Activated CD8-positive, alpha-beta memory T cell treated with anti-CD3 and anti-CD28 coated beads for 4 hours (primary cell): ENCODE measurements around the gene SPSB3.

Source experiments
- DNase-seq, 2 donors: peaks; one replicate each; pipeline ENCODE4 v3.0.0-alpha.2; 2020; ENCODE audit warnings: low read depth in 2 of 2

Gene SPSB3

DNA sequence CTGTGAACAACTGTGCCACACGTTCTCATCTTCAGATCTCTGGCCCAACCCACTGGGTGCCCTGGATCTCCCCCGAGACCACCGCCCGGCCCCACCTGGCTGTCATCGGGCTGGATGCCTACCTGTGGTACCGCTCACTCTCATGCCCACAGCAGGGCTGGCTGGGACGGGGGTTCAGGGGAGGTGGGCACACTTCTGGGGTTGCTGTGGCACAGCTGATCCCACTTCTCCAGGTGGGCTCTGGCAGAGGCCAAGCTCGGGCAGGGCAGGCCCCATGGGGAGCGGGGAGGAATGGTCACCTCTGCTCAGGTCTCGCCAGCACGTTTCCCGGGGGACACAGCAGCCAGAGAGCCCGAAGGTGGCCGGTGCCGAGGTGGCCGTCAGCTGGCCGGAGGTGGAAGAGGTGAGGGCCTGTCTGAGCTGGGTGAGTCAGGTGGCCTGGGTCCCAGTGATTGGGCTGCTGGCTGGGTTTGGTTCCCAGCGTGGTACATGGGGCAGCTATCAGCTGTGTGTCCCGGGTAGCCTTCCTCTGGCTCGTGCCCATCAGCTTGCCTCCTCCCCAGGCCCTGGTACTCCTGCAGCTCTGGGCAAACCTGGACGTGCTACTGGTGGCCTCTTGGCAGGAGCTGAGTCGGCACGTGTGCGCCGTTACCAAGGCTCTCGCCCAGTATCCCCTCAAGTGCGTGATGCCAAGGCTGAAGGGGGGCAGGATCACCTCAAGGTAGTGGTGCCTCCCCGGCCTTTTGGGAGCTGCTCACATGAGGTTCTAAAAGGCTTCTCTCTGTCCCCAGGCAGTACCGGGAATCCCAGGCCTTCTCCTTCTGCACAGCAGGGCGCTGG lies 7.1 kb downstream of the SPSB3 start:
- DNase-seq = no peak

GRCh38 chr16:1774448-1774780 lies 8.0 kb downstream of the SPSB3 start:
- DNase-seq = no peak

DNA sequence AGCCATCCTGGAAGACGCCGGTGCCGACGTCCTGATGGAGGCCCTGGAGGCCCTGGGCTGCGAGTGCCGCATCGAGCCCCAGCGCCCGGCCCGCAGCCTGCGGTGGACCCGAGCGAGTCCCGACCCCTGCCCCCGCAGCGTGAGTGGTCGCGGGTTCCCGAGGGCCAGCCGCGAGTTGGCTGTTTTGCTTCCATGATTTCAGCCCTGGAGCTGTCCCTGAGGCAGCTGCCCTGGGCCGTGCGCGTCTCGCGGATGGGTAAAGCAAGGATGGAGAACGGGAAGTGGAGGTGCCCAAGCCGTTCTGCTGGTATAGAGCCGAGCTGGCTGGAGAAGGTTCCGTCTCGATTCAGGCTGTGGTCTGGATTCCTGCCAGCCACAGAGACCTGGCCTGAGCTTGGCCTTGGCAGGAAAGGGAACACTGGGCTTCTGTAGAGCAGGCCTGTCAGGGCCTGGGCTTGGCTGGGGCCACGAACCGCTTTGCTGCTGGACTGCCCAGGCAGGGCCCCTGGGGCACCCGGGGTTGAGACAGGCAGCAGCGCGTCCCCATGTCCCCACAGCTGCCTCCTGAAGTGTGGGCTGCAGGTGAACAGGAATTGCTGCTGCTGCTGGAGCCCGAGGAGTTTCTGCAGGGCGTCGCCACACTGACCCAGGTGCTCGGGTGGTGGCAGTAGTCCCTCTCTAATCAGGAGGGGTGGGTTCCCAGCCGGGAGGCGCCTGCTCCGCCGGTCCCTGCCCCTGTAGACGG lies 8.5 kb downstream of the SPSB3 start:
- no peak for DNase-seq

- peak; percentile 54 to 67 for DNase-seq
These were observed 9.3 kb downstream of the SPSB3 start, which contains the start of gene MRPS34 for GRCh38 chr16:1772908-1773702. MRPS34 (minus strand) TSS chr16:1773134; CDS start chr16:1773119, 15 bp downstream.

DNA sequence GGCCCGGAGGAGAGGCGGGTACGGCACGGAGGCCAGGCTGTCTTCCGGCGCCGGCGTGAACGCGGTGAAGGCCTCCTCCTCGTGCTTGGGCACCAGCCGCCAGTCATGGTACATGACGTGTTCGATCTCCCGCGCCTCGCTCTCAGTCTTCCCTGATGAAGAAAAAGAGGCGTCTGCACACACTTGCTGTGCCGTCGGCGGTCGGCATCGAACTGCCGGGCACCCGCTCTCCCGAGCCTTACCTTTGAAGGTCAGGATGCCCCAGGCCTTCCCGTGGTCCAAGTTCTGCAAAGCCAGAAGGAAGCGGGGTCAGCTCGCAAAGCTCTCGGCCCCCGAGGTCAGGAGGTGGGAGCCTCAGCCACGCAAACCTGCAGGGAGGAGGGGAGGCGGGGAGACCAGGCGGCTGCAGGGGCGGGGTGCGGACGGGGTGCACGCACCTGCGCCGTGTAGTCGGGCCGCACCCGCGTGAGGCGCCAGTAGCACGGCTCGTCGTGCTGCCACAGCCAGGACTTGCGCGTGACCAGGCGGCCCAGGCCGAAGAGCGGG lies 9.9 kb downstream of the SPSB3 start, which contains the start of gene EME2:
Gene EME2 (plus strand): TSS at position 449 of the 546 bp plus-strand sequence. CDS start 418 bp downstream, outside the sequence.
- no peak for DNase-seq

DNA sequence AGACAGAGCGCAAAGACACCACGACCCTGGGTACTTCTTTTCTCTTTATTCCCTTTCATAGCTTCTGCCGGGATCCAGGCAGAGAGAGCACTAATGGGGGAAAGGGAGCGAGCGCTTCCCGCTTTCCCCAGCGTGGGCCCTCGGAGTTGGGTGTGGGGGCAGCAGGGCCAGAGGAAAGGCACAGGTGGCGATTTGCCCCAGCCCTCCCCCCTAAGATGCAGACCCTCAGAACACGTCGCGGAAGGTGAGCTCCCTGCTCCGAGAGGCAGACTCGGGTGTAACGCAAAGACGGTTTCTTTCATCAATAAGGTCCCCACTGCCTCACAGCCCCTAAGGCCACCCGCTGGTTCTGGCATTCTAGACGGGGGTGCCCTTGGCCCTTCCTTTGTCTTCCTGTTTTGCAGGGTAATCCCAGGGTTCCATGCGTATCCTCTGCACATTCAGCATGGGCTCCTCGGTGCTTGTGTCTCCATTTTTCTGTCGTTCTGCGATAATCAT lies 10.5 kb downstream of the SPSB3 start:
- DNase-seq = no peak

DNA sequence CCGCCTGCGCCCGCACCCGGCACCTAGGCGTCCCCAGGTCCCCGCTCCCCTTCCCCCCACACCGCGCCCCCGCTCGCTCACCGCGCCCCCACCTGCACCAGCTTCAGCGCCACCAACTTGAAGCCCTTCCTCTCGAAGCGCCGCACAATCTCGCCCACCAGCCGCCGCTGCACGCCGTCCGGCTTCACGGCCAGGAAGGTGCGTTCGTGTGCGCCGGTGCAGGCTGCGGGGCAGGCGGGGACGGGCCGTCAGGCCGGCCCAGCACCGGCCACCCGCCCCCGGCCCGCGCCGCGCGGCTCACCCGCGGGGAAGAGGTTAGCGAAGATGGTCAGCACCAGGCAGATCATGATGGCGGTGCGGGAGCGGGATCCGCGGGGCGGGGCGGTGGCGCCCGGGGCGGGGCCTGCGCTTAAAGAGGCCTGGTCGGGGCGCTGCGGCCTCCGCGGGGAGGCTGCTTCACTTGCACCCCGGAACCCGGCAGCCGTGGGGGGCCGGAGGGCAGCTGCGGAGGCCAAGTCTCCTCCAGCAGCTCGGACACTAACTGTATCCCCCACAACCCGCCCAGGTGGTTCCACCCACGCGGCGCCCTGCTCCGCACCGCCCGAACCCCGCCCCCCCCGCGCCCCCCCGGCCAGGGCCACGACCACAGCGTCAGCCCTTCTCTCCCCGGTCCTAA lies 11.0 kb downstream of the SPSB3 start, which contains the start of gene NME3:
Gene NME3 (minus strand): TSS at position 356 of the 676 bp plus-strand sequence. CDS start 9 bp downstream, at position 347.
- DNase-seq = peak; percentile 44 to 53

- peak in 1 of 2 donors; percentile 20 for DNase-seq
These were observed 11.8 kb downstream of the SPSB3 start for GRCh38 chr16:1770328-1771187.

GRCh38 chr16:1769402-1770300 lies 12.7 kb downstream of the SPSB3 start:
- DNase-seq = no peak

- DNase-seq = no peak
These were observed 13.5 kb downstream of the SPSB3 start for GRCh38 chr16:1768767-1769401.

DNA sequence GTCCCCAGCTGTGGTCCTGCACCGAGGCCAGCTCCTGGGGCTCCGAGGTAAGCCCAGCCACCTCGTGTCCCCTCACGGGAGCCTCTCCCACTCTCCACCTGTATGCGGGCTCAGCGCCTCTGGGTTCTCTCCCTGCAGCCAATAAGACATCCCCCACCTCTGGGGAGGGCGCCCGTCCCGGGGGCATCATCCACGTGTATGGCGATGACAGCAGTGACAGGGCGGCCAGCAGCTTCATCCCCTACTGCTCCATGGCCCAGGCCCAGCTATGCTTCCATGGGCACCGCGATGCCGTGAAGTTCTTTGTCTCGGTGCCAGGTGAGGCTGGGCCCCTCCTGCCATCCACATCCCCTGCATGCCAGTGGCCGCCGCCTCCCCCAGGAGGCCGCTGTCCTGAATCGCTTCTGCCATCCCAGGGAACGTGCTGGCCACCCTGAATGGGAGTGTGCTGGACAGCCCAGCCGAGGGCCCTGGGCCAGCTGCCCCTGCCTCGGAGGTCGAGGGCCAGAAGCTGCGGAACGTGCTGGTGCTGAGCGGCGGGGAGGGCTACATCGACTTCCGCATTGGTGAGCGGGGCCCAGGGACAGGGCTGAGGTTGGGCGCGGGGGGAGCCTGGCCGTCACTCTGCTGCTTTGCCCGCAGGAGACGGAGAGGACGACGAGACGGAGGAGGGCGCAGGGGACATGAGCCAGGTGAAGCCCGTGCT lies 14.2 kb downstream of the SPSB3 start:
- no peak for DNase-seq

DNA sequence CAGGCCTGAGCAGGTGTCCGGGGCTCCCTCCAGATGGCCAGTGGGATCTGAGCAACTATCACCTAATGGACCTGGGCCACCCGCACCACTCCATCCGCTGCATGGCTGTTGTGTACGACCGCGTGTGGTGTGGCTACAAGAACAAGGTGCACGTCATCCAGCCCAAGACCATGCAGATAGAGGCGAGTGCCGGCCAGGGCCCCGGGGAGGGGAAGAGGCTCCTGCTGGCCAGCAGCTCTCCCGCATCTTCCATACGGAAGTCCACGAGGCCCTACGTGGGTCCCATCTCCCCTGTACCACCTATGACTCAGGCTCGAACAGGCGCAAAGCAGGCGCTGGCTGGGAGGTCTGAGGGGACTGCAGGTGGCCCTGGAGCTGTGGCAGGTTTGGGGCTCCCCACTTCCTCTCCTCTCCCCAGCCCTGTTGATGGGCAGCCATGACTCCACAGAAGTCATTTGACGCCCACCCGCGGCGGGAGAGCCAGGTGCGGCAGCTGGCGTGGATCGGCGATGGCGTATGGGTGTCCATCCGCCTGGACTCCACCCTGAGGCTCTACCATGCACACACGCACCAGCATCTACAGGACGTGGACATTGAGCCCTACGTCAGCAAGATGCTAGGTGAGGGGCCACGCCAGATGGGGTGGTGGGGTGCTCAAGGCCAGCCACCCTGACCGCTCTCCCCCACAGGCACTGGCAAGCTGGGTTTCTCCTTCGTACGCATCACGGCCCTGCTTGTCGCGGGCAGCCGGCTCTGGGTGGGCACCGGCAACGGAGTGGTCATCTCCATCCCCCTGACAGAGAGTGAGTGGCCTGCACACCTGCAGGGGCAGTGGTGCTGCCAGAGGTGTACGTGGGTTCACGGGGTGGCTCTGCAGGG lies 15.0 kb downstream of the SPSB3 start:
- no peak for DNase-seq

- no peak for DNase-seq
These were observed 15.7 kb downstream of the SPSB3 start for GRCh38 chr16:1766701-1767100.

GRCh38 chr16:1766231-1766630 lies 16.1 kb downstream of the SPSB3 start:
- no peak for DNase-seq

DNA sequence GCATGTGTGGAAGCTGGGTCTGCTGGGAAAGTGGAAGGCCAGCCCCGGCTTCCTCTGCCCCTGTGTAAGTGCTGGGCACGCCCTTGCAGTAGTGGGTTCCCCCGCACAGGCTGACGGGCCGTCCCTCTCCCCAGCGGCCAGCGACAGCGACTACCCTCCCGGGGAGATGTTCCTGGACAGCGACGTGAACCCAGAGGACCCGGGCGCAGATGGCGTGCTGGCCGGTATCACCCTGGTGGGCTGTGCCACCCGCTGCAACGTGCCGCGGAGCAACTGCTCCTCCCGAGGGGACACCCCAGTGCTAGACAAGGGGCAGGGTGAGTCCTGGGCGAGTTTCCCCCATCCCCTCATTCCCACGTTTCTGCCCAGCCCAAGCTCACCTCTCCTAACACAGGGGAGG lies 16.5 kb downstream of the SPSB3 start:
- no peak for DNase-seq

- DNase-seq = no peak
These were observed 17.4 kb downstream of the SPSB3 start for GRCh38 chr16:1764971-1765370.
